GM12892 (cell line): ENCODE results near the gene KMT5B.

Experiments used
- POLR2A ChIP-seq: IDR thresholded peaks from 2 replicates; pipeline ENCODE4 v1.6.1; 2011; ENCODE audit warnings: low read depth, low read length, control low read depth
- POLR2AphosphoS5 ChIP-seq: IDR thresholded peaks from 2 replicates; pipeline ENCODE4 v1.6.1; 2011; ENCODE audit warnings: low read depth, low read length, control low read depth
- TAF1 ChIP-seq: IDR thresholded peaks from 2 replicates; pipeline ENCODE4 v1.6.1; 2011; ENCODE audit warnings: low read depth, mild to moderate bottlenecking, control low read depth, low read length, borderline replicate concordance

GRCh38 chr11:68118706-68119448 is 94.2 kb downstream of the KMT5B start:
- TF ChIP-seq POLR2AphosphoS5, result no peak
- TF ChIP-seq TAF1, result no peak
- TF ChIP-seq POLR2A, result no peak
